Measurements from ENCODE around the gene HACD2. TPM values are rescaled to one million over a fixed set of nuclear protein-coding genes. Genes with fewer than 3 reads are reported as not detected.

HACD2 gene
- polyA plus RNA-seq, 3 donors: 12.9 to 17.1 (median 15.1) TPM

DNA sequence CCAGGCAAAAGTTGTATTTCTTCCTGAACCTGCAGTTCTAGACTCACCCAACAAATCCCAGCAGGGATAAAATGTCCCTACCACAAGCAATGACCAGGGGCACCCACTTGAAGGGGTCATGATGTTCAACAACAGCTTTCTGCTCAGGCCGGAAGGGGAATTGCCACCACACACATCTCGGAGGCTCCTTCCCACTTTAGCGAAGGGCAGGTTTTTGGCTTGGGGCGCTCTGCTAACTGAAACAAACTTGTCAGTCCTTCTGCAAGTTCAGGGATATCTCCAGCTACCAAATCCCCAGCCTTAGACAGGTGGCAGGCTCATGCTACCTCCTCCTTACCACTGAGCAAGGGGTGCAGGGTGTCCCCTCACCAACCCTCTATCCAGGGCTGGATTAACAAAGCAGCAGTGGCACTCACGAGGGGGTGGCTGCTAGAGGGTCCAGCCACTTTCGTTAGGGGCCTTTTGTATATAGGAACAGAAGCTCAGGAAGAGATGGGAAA is 138.2 kb downstream of the HACD2 start:
- H3K27me3 ChIP-seq (ENCODE audit: control insufficient read depth in 2 of 2, insufficient read depth in 2 of 2, low read length in 2 of 2): peaks cover 38 to 64% of the 10 kb centered on the region in 2 donors
- H3K27ac ChIP-seq (ENCODE audit: low read depth in 1 of 2, low read length in 2 of 2): no peak overlapping the region
- peaks cover 0 to 10% of the 10 kb centered on the region in 2 donors for H3K9me3 ChIP-seq (replicated peaks in 1 of 2; ENCODE audit: control insufficient read depth in 1 of 2, insufficient read depth in 1 of 2, low read length in 2 of 2)
- H3K27me3 Mint-ChIP-seq (ENCODE audit: low read depth in 3 of 3): peaks cover 56 to 76% (median 62%) of the 10 kb centered on the region in 3 donors
- peaks cover 2% of the 10 kb centered on the region for H3K4me1 Mint-ChIP-seq
- no peak overlapping the region for H3K27ac Mint-ChIP-seq
- peak overlapping the region in 1 of 2 donors; percentile 68 for H3K4me3 Mint-ChIP-seq
- peaks cover 0 to 8% (median 3%) of the 10 kb centered on the region in 7 donors for H3K9me3 Mint-ChIP-seq
- no peak overlapping the region for H3K4me2 ChIP-seq (replicated peaks; ENCODE audit: extremely low read depth, low read length, poor library complexity, severe bottlenecking)
- H3K36me3 ChIP-seq (replicated peaks in 1 of 2; ENCODE audit: control insufficient read depth in 1 of 2, insufficient read depth in 2 of 2, low read length in 2 of 2): no peaks in the 10 kb centered on the region
- intact Hi-C loops (cut with micrococcal nuclease): no loop called here
- no peaks in the 10 kb centered on the region for H3K79me2 ChIP-seq (ENCODE audit: insufficient read depth, low read length)
- no peaks in the 10 kb centered on the region for H4K20me1 ChIP-seq (ENCODE audit: insufficient read depth, low read length)
- WGBS (ENCODE audit: insufficient coverage): 95% methylated on average over 4 of the region's 6 CpGs
- no peak overlapping the region for H3K4me3 ChIP-seq (replicated peaks in 1 of 3; ENCODE audit: low read depth in 2 of 3, low read length in 3 of 3)
- TF ChIP-seq, protein P1, sequence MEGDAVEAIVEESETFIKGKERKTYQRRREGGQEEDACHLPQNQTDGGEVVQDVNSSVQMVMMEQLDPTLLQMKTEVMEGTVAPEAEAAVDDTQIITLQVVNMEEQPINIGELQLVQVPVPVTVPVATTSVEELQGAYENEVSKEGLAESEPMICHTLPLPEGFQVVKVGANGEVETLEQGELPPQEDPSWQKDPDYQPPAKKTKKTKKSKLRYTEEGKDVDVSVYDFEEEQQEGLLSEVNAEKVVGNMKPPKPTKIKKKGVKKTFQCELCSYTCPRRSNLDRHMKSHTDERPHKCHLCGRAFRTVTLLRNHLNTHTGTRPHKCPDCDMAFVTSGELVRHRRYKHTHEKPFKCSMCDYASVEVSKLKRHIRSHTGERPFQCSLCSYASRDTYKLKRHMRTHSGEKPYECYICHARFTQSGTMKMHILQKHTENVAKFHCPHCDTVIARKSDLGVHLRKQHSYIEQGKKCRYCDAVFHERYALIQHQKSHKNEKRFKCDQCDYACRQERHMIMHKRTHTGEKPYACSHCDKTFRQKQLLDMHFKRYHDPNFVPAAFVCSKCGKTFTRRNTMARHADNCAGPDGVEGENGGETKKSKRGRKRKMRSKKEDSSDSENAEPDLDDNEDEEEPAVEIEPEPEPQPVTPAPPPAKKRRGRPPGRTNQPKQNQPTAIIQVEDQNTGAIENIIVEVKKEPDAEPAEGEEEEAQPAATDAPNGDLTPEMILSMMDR (IDR thresholded peaks at IDR 0.05): no peak
- H3K4me1 ChIP-seq (ENCODE audit: control insufficient read depth in 1 of 2, insufficient read depth in 2 of 2, low read length in 2 of 2): peaks cover 12 to 18% of the 10 kb centered on the region in 2 donors
- DNase-seq: no peak
- no peaks in the 10 kb centered on the region for H3K36me3 Mint-ChIP-seq
- no peak overlapping the region for H2AFZ ChIP-seq (ENCODE audit: insufficient read depth, low read depth, low read length, poor library complexity, severe bottlenecking)
- H3K9ac ChIP-seq (ENCODE audit: insufficient read depth, low read length, poor library complexity, severe bottlenecking): no peak overlapping the region

DNA sequence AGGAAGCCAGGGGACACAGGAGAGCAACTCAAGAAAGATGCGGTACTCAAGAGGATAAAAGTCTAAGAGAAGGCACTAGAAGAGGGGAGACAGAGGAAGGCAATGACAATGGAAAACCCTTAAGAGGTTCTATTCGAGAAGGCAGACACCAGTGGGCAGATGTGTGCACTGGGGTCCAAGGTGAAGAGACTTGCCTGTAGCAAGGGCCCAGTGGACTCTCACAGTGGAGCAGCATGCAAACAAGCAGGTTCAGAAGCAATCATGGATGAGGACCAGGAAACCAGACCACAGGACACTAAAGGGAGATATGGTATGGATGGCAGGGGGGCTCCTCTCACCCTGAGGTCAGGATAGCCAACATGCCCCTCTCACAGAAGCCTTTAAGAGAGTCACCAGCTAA is 138.6 kb downstream of the HACD2 start:
- Mint-ChIP-seq H3K4me3 (peak overlapping the region in 1 of 2 donors; percentile 28), H3K9me3 (peaks cover 0 to 7% (median 3%) of the 10 kb centered on the region in 7 donors), H3K27me3 (ENCODE audit: low read depth in 3 of 3) (peaks cover 53 to 72% (median 57%) of the 10 kb centered on the region in 3 donors), H3K4me1 (peaks cover 2% of the 10 kb centered on the region), H3K27ac (no peak overlapping the region), H3K36me3 (no peaks in the 10 kb centered on the region)
- peaks cover 36 to 59% of the 10 kb centered on the region in 2 donors for H3K27me3 ChIP-seq (ENCODE audit: control insufficient read depth in 2 of 2, insufficient read depth in 2 of 2, low read length in 2 of 2)
- DNase-seq: no peak
- no peak overlapping the region for H2AFZ ChIP-seq (ENCODE audit: insufficient read depth, low read depth, low read length, poor library complexity, severe bottlenecking)
- 94% methylated on average over 2 of the region's 2 CpGs for WGBS (ENCODE audit: insufficient coverage)
- no peaks in the 10 kb centered on the region for H3K36me3 ChIP-seq (replicated peaks in 1 of 2; ENCODE audit: control insufficient read depth in 1 of 2, insufficient read depth in 2 of 2, low read length in 2 of 2)
- peaks cover 12 to 18% of the 10 kb centered on the region in 2 donors for H3K4me1 ChIP-seq (ENCODE audit: control insufficient read depth in 1 of 2, insufficient read depth in 2 of 2, low read length in 2 of 2)
- peaks cover 0 to 10% of the 10 kb centered on the region in 2 donors for H3K9me3 ChIP-seq (replicated peaks in 1 of 2; ENCODE audit: control insufficient read depth in 1 of 2, insufficient read depth in 1 of 2, low read length in 2 of 2)
- TF ChIP-seq, protein P1 (IDR thresholded peaks at IDR 0.05): no peak
- H3K4me2 ChIP-seq (replicated peaks; ENCODE audit: extremely low read depth, low read length, poor library complexity, severe bottlenecking): no peak overlapping the region
- no peak overlapping the region for H3K4me3 ChIP-seq (replicated peaks in 1 of 3; ENCODE audit: low read depth in 2 of 3, low read length in 3 of 3)
- no peaks in the 10 kb centered on the region for H4K20me1 ChIP-seq (ENCODE audit: insufficient read depth, low read length)
- H3K9ac ChIP-seq (ENCODE audit: insufficient read depth, low read length, poor library complexity, severe bottlenecking): no peak overlapping the region
- H3K27ac ChIP-seq (ENCODE audit: low read depth in 1 of 2, low read length in 2 of 2): no peak overlapping the region
- H3K79me2 ChIP-seq (ENCODE audit: insufficient read depth, low read length): no peaks in the 10 kb centered on the region
- intact Hi-C loops (cut with micrococcal nuclease): no loop called here

Measured in CD14-positive monocyte (primary cell).